ENCODE results near the gene ST8SIA4.
A peak's percentile ranks its signal among the peaks of the same experiment; 100 is the strongest.

ST8SIA4 gene

GRCh38 chr5:100772548-100772947 lies 130.5 kb downstream of the ST8SIA4 start:
- Histone ChIP-seq H3K79me1 (ENCODE audit: low read depth, low read length) (no peaks in the 10 kb centered on the region), H2AK5ac (ENCODE audit: low read depth, low read length) (no peak overlapping the region), H3K27ac (replicated peaks; ENCODE audit: low read length) (peak overlapping the region; percentile 41), H2BK5ac (ENCODE audit: low read length) (no peak overlapping the region), H2BK120ac (ENCODE audit: low read depth, low read length) (no peak overlapping the region), H3K14ac (ENCODE audit: low read length) (no peak overlapping the region), H3K18ac (ENCODE audit: low read length) (no peak overlapping the region), H3K9me3 (replicated peaks in 1 of 2; ENCODE audit: control insufficient read depth in 2 of 2, insufficient read depth in 1 of 2, low read depth in 1 of 2, low read length in 2 of 2) (no peaks in the 10 kb centered on the region), H3K27me3 (ENCODE audit: control insufficient read depth in 3 of 3, insufficient read depth in 3 of 3, low read depth in 1 of 3, low read length in 3 of 3) (no peaks in the 10 kb centered on the region), H3K4me3 (ENCODE audit: low read length in 2 of 2) (no peak overlapping the region), H3K36me3 (replicated peaks in 1 of 2; ENCODE audit: control insufficient read depth in 2 of 2, insufficient read depth in 2 of 2, low read length in 2 of 2) (no peaks in the 10 kb centered on the region), H2AFZ (ENCODE audit: low read length) (peak overlapping the region; percentile 78), H2BK15ac (ENCODE audit: low read length) (no peak overlapping the region), H2BK12ac (ENCODE audit: low read length) (no peak overlapping the region), H3K4me1 (ENCODE audit: control insufficient read depth in 2 of 2, insufficient read depth in 1 of 2, low read depth in 1 of 2, low read length in 2 of 2) (peaks cover 8 to 11% of the 10 kb centered on the region in 2 donors), H3K4me2 (ENCODE audit: insufficient read depth, low read length, poor library complexity, severe bottlenecking) (no peak overlapping the region), H3K23ac (ENCODE audit: low read depth, low read length, poor library complexity) (no peak overlapping the region), H3K9ac (ENCODE audit: low read depth, low read length, poor library complexity) (no peak overlapping the region), H4K91ac (ENCODE audit: low read depth, low read length, poor library complexity) (no peak overlapping the region), H3K4ac (ENCODE audit: low read length) (no peak overlapping the region), H4K8ac (ENCODE audit: low read depth, low read length) (no peak overlapping the region)
- no CpG with 5 or more reads among the region's 2 CpGs for WGBS, 2 donors (ENCODE audit: extremely low coverage in 2 of 2, insufficient read length in 2 of 2, insufficient replicate concordance in 1 of 2)
- DNase-seq (ENCODE audit: low spot score) = peak; percentile 30

GRCh38 chr5:100772006-100772405 lies 131.1 kb downstream of the ST8SIA4 start:
- DNase-seq (ENCODE audit: low spot score) = no peak

GRCh38 chr5:100771181-100771580 lies 131.9 kb downstream of the ST8SIA4 start:
- Histone ChIP-seq H2BK15ac (ENCODE audit: low read length) (no peak overlapping the region), H4K8ac (ENCODE audit: low read depth, low read length) (no peak overlapping the region), H3K4me3 (ENCODE audit: low read length in 2 of 2) (no peak overlapping the region), H2AFZ (ENCODE audit: low read length) (no peak overlapping the region), H3K27ac (replicated peaks; ENCODE audit: low read length) (no peak overlapping the region), H3K79me1 (ENCODE audit: low read depth, low read length) (no peaks in the 10 kb centered on the region), H3K4me1 (ENCODE audit: control insufficient read depth in 2 of 2, insufficient read depth in 1 of 2, low read depth in 1 of 2, low read length in 2 of 2) (peaks cover 8 to 11% of the 10 kb centered on the region in 2 donors), H3K14ac (ENCODE audit: low read length) (no peak overlapping the region), H2AK5ac (ENCODE audit: low read depth, low read length) (no peak overlapping the region), H3K18ac (ENCODE audit: low read length) (no peak overlapping the region), H3K9me3 (replicated peaks in 1 of 2; ENCODE audit: control insufficient read depth in 2 of 2, insufficient read depth in 1 of 2, low read depth in 1 of 2, low read length in 2 of 2) (no peaks in the 10 kb centered on the region), H3K4ac (ENCODE audit: low read length) (no peak overlapping the region), H3K36me3 (replicated peaks in 1 of 2; ENCODE audit: control insufficient read depth in 2 of 2, insufficient read depth in 2 of 2, low read length in 2 of 2) (no peaks in the 10 kb centered on the region), H3K9ac (ENCODE audit: low read depth, low read length, poor library complexity) (no peak overlapping the region), H2BK120ac (ENCODE audit: low read depth, low read length) (no peak overlapping the region), H3K27me3 (ENCODE audit: control insufficient read depth in 3 of 3, insufficient read depth in 3 of 3, low read depth in 1 of 3, low read length in 3 of 3) (no peaks in the 10 kb centered on the region), H4K91ac (ENCODE audit: low read depth, low read length, poor library complexity) (no peak overlapping the region), H2BK12ac (ENCODE audit: low read length) (no peak overlapping the region), H3K23ac (ENCODE audit: low read depth, low read length, poor library complexity) (no peak overlapping the region), H3K4me2 (ENCODE audit: insufficient read depth, low read length, poor library complexity, severe bottlenecking) (no peak overlapping the region), H2BK5ac (ENCODE audit: low read length) (no peak overlapping the region)
- DNase-seq (ENCODE audit: low spot score) = no peak
- no CpG with 5 or more reads among the region's 2 CpGs for whole genome bisulfite sequencing, 2 donors (ENCODE audit: extremely low coverage in 2 of 2, insufficient read length in 2 of 2, insufficient replicate concordance in 1 of 2)

More at GRCh38 chr5:100772006-100772405, 131.1 kb downstream of the ST8SIA4 start:
- Histone ChIP-seq H3K27me3 (ENCODE audit: control insufficient read depth in 3 of 3, insufficient read depth in 3 of 3, low read depth in 1 of 3, low read length in 3 of 3) (no peaks in the 10 kb centered on the region), H2BK15ac (ENCODE audit: low read length) (no peak overlapping the region), H4K8ac (ENCODE audit: low read depth, low read length) (no peak overlapping the region), H2BK5ac (ENCODE audit: low read length) (no peak overlapping the region), H2AK5ac (ENCODE audit: low read depth, low read length) (no peak overlapping the region), H3K79me1 (ENCODE audit: low read depth, low read length) (no peaks in the 10 kb centered on the region), H3K4me3 (ENCODE audit: low read length in 2 of 2) (no peak overlapping the region), H3K36me3 (replicated peaks in 1 of 2; ENCODE audit: control insufficient read depth in 2 of 2, insufficient read depth in 2 of 2, low read length in 2 of 2) (no peaks in the 10 kb centered on the region), H3K9ac (ENCODE audit: low read depth, low read length, poor library complexity) (no peak overlapping the region), H3K27ac (replicated peaks; ENCODE audit: low read length) (no peak overlapping the region), H3K9me3 (replicated peaks in 1 of 2; ENCODE audit: control insufficient read depth in 2 of 2, insufficient read depth in 1 of 2, low read depth in 1 of 2, low read length in 2 of 2) (no peaks in the 10 kb centered on the region), H2BK120ac (ENCODE audit: low read depth, low read length) (no peak overlapping the region), H2AFZ (ENCODE audit: low read length) (peak overlapping the region; percentile 78), H2BK12ac (ENCODE audit: low read length) (no peak overlapping the region), H3K14ac (ENCODE audit: low read length) (no peak overlapping the region), H4K91ac (ENCODE audit: low read depth, low read length, poor library complexity) (no peak overlapping the region), H3K18ac (ENCODE audit: low read length) (no peak overlapping the region), H3K4ac (ENCODE audit: low read length) (no peak overlapping the region), H3K4me1 (ENCODE audit: control insufficient read depth in 2 of 2, insufficient read depth in 1 of 2, low read depth in 1 of 2, low read length in 2 of 2) (peaks cover 8 to 11% of the 10 kb centered on the region in 2 donors), H3K23ac (ENCODE audit: low read depth, low read length, poor library complexity) (no peak overlapping the region), H3K4me2 (ENCODE audit: insufficient read depth, low read length, poor library complexity, severe bottlenecking) (no peak overlapping the region)
- WGBS, 2 donors (ENCODE audit: extremely low coverage in 2 of 2, insufficient read length in 2 of 2, insufficient replicate concordance in 1 of 2) = no CpG with 5 or more reads among the region's 3 CpGs

- Histone ChIP-seq H2AFZ (ENCODE audit: low read length) (peak overlapping the region; percentile 9), H3K23ac (ENCODE audit: low read depth, low read length, poor library complexity) (no peak overlapping the region), H3K27ac (replicated peaks; ENCODE audit: low read length) (no peak overlapping the region), H2BK15ac (ENCODE audit: low read length) (no peak overlapping the region), H2BK12ac (ENCODE audit: low read length) (no peak overlapping the region), H3K9me3 (replicated peaks in 1 of 2; ENCODE audit: control insufficient read depth in 2 of 2, insufficient read depth in 1 of 2, low read depth in 1 of 2, low read length in 2 of 2) (no peaks in the 10 kb centered on the region), H3K4ac (ENCODE audit: low read length) (no peak overlapping the region), H3K18ac (ENCODE audit: low read length) (no peak overlapping the region), H3K4me1 (ENCODE audit: control insufficient read depth in 2 of 2, insufficient read depth in 1 of 2, low read depth in 1 of 2, low read length in 2 of 2) (peaks cover 5 to 6% of the 10 kb centered on the region in 2 donors), H3K79me1 (ENCODE audit: low read depth, low read length) (no peaks in the 10 kb centered on the region), H4K91ac (ENCODE audit: low read depth, low read length, poor library complexity) (no peak overlapping the region), H3K14ac (ENCODE audit: low read length) (no peak overlapping the region), H3K4me2 (ENCODE audit: insufficient read depth, low read length, poor library complexity, severe bottlenecking) (no peak overlapping the region), H3K9ac (ENCODE audit: low read depth, low read length, poor library complexity) (no peak overlapping the region), H3K27me3 (ENCODE audit: control insufficient read depth in 3 of 3, insufficient read depth in 3 of 3, low read depth in 1 of 3, low read length in 3 of 3) (no peaks in the 10 kb centered on the region), H3K36me3 (replicated peaks in 1 of 2; ENCODE audit: control insufficient read depth in 2 of 2, insufficient read depth in 2 of 2, low read length in 2 of 2) (no peaks in the 10 kb centered on the region), H4K8ac (ENCODE audit: low read depth, low read length) (no peak overlapping the region), H2BK120ac (ENCODE audit: low read depth, low read length) (no peak overlapping the region), H2AK5ac (ENCODE audit: low read depth, low read length) (no peak overlapping the region), H3K4me3 (ENCODE audit: low read length in 2 of 2) (no peak overlapping the region), H2BK5ac (ENCODE audit: low read length) (no peak overlapping the region)
- WGBS, 2 donors (ENCODE audit: extremely low coverage in 2 of 2, insufficient read length in 2 of 2, insufficient replicate concordance in 1 of 2) = no CpG with 5 or more reads among the region's 4 CpGs
- DNase-seq (ENCODE audit: low spot score) = no peak
Measured at GRCh38 chr5:100768221-100768620, 134.9 kb downstream of the ST8SIA4 start.

All from neuronal stem cell (in vitro differentiated cells).